ENCODE results near the gene GAB2. TPM values are rescaled to one million over a fixed set of nuclear protein-coding genes. Genes with fewer than 3 reads are reported as not detected.

Gene GAB2
- total RNA-seq, 4 donors from 2014 or later = 23.3 to 65.6 (median 58.8) TPM

DNA sequence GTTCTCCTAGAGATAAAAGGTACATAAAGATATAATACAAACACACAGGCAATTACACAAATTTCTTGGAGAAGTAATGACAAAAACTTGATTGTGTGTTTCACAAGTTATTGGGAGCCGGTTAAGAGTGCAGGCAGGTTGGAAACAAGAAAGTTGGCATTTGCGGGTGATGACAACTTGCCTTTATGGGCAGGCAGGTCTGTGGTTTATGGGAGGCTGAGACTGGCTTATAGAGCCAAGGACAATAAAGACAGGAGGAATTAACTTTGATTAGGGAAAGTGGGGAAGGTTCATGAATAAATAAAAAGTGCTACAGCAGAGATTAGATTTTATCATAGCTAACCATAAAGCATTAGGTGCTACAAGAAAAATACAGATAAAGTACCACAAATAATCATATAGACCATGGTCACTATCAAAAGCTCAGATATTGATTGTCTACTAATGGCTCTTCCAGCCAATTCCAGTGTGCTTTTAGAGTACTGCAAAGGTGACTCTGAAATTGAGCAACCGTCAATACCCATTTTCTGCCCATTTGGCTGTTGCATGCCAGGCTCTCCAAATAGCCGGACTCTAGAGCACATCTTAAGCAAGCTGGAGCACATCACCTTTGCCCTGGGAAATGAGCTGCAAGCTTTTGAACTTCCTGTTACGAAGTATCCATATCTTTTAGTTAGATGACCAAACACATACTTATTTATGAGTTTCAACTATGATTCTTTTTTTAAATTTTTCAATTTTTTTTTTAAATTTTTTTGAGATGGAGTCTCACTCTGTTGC is 33.9 kb upstream of the GAB2 start:
- TF ChIP-seq, protein P1, sequence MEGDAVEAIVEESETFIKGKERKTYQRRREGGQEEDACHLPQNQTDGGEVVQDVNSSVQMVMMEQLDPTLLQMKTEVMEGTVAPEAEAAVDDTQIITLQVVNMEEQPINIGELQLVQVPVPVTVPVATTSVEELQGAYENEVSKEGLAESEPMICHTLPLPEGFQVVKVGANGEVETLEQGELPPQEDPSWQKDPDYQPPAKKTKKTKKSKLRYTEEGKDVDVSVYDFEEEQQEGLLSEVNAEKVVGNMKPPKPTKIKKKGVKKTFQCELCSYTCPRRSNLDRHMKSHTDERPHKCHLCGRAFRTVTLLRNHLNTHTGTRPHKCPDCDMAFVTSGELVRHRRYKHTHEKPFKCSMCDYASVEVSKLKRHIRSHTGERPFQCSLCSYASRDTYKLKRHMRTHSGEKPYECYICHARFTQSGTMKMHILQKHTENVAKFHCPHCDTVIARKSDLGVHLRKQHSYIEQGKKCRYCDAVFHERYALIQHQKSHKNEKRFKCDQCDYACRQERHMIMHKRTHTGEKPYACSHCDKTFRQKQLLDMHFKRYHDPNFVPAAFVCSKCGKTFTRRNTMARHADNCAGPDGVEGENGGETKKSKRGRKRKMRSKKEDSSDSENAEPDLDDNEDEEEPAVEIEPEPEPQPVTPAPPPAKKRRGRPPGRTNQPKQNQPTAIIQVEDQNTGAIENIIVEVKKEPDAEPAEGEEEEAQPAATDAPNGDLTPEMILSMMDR (IDR thresholded peaks at IDR 0.05; ENCODE audit: low read depth) = no peak

DNA sequence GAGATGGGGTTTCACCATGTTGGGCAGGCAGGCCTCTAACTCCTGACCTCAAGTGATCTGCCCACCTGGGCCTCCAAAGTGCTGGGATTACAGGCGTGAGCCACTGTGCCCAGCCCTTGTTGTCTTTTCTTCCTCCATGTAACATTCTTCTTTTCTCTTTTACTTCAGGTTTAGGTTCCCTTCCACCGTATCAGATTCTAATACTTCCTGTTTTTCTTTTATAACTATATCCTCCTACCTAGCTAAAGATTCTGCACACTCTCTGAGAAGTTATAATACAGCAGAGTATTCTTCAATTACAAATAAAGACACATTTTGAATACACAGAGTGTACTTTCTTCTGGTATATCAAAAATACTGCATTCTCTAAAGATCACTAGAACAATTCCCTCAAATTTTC is 33.2 kb upstream of the GAB2 start:
- TF ChIP-seq, protein P1 (IDR thresholded peaks at IDR 0.05; ENCODE audit: low read depth) = no peak

DNA sequence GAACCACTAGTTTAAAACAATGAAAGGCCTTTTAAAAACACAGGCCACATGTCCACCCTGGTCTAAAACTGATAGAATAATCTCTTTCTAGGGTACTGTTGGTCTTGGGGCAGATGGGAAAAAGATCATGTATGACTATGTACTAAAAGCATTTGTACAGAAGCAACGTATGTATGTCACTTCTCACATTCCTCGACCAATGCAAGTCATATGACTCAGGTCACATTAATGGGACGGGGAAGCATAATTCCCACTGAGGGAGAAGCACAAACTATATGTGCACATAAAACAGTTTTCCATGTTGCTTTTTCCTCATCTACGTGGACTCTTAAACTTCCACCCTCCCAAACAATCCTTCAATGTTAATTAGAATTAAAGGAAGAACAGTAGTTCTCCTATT is 32.2 kb upstream of the GAB2 start:
- TF ChIP-seq, protein P1 (IDR thresholded peaks at IDR 0.05; ENCODE audit: low read depth) = no peak

DNA sequence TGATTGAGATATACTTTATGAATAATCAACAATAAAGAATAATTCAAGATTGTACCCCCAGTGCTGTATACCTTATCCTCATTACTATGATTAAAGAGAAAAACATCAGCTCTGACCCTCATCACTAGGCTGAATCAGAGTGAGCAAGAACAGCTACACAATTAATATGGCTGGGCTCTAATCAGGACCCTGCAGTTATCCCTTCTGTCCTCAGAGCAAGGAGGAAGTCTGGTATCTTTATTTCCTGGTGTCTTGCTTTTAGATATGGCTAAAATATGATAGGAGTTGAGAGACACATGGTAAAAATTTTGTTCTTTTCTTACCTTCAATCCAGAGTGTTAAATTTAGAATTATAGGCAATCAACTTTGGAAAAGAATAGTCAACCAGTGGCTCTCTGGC is 28.6 kb upstream of the GAB2 start:
- TF ChIP-seq, protein P1 (IDR thresholded peaks at IDR 0.05; ENCODE audit: low read depth) = no peak

DNA sequence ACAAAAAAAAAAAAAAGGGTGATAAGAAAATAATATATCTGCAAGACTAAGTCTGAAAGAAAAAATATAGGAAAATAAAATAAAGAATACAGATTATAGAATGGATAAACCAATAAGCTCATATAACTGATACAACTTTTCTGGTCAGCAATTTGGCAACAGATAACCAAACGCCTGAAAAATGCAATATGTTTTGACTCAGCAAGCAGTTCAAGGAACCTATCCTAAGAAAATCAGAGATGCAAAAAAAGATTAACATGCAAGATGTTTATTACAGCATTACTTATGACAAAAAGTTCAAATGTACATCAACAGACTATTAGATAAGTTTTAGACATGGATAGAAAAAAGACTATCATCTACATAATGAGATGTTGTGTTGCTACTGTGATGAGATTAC is 27.1 kb upstream of the GAB2 start:
- TF ChIP-seq, protein P1 (IDR thresholded peaks at IDR 0.05; ENCODE audit: low read depth) = no peak

DNA sequence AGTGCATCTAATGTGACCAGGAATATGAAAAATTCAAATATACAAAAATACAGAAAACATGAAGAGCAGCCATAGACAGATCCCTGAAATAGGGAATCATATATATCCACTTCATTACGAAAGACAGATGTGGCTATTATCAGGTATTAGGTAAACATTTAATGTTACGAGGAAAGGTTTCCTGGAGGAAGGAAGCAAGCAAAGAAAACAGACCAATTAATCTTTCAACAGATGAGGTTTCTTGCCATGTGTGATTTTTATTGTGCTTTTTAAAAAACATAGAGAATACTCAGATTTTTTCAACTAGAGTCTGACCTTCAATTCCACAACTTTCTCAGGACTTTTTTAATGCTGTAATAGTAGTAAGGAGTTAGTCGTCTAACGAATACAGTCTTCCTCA is 24.3 kb upstream of the GAB2 start:
- TF ChIP-seq, protein P1 (IDR thresholded peaks at IDR 0.05; ENCODE audit: low read depth) = no peak

DNA sequence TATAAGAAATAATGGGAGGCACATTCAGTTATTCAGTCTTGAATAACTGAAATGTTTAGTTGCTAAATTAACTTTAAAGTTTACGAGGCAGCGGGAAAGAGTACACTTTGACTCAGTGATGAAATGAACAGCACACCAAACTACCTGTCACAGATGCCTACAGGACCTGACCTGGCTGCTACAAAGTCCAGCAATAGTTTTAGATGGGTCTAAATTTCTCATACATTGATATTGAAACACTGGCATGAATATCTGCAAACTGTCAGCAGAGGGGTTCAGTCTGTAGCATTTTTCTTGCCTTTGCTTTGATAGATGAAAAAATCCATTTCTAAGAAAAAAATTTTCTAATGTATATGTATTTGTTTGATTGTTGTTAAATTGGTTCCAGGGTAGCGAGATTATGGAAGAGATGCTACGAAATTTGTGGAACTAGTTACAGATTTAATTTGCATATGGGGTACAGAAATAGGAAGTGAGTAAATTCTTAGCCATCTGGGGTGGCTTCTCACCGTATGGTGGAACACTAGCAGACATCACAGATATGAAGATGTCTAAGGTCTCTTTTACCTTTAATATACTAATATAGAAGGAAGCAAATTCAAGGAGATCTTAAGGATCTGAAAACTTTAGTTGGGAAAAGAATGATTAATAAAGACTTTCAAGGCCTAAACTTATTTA is 20.8 kb upstream of the GAB2 start:
- TF ChIP-seq, protein P1 (IDR thresholded peaks at IDR 0.05; ENCODE audit: low read depth) = no peak

Measured in subcutaneous adipose tissue (tissue), 4 donors.